Measurements from ENCODE around the gene RNF32.
"Not testable (repeated sequence)": the region's sequence is repeated elsewhere in the genome, so short reads cannot be mapped to it uniquely, and the experiment has no call there.

Gene RNF32

DNA sequence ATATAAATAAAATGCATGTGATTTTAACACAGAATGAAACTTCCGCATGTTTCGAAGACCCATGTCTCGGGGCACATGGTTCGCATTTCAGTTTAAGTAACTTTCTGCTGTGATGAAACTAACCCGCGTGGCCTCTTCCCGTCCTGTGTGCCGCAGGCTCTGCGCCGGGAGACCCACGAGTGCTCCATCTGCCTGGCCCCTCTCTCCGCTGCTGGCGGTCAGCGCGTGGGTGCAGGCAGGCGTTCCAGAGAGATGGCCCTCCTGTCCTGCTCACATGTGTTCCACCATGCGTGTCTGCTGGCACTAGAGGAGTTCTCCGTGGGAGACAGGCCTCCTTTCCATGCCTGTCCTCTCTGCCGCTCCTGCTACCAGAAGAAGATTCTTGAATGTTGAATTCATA is 35.7 kb downstream of the RNF32 start:
- DNase-seq = no peak

GRCh38 chr7:156677374-156678054 is 36.9 kb downstream of the RNF32 start:
- no peak for DNase-seq

DNA sequence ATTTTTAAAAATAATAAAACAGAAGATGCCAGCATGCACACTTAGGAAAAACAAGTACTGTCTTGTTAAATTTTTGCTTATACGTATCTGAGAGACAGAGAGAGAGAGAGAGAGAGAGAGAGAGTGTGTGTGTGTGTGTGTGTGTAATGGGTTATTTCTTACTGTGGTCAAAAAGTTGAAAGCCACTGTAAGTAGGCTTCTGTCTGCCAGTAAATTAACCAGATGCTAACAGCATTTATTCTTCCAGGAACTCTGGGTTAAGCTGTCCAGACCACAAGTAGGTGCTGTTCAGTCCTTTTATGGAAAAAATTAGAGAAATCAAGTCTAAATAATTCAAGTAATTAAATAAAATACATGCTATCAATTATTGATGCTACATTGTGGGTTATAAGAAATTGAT is 39.7 kb downstream of the RNF32 start:
- peak; percentile 8 for DNase-seq

GRCh38 chr7:156682928-156683327 is 42.4 kb downstream of the RNF32 start:
- DNase-seq = no peak

GRCh38 chr7:156684251-156684650 is 43.7 kb downstream of the RNF32 start:
- no peak for DNase-seq

DNA sequence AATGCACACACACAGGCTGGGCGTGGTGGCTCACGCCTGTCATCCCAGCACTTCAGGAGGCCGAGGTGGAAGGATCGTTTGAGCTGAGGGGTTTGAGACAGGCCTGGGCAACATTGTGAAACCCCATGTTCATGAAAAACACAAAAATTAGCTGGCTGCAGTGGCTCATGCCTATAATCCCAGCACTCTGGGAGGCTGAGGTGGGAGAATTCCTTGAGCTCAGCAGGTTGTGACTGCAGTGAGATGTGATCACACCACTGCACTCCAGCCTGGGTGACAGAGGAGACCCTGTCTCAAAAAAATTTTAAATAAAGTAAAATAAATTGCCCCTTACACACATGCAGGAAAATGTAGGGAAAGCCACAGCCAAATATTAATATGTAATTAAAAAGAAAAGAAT is 44.1 kb downstream of the RNF32 start:
- no peak for DNase-seq

GRCh38 chr7:156691764-156692163 is 51.2 kb downstream of the RNF32 start:
- DNase-seq = no peak

DNA sequence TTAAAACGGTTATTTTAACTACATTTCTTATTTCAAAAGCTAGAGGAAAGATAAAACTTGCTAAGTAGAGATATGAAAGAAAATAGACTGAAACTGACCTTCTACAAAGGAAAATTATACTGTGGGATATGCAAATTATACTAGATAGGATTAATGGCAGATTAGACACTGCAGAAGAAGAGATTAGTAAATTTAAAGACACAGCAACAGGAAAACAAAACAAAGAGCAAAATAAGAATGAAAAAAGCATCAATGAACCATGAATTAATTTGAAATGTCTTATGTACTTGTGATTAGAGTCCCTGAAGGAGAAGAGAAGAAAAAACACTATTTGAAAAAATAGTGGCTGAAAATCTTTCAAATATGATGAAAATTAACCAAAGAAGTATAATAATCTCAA is 52.3 kb downstream of the RNF32 start:
- no peak for DNase-seq

DNA sequence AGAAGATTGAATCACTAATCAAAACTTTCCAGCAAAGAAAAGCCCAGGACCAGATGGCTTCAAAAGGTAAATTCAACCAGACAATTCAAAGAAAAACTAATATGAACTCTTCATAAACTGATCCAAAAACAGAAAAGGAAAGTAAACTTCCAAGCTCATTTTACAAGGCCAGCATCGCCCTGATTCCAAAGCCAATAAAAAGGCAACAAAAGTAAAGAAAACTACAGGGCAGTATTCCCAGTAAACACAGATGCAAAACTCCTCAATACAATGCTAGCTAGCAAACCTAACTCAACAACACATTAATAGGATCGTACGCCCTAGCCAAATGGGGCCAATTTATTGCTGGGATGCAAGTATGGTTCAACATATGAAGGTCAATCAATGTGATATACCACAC is 53.1 kb downstream of the RNF32 start:
- DNase-seq = no peak

DNA sequence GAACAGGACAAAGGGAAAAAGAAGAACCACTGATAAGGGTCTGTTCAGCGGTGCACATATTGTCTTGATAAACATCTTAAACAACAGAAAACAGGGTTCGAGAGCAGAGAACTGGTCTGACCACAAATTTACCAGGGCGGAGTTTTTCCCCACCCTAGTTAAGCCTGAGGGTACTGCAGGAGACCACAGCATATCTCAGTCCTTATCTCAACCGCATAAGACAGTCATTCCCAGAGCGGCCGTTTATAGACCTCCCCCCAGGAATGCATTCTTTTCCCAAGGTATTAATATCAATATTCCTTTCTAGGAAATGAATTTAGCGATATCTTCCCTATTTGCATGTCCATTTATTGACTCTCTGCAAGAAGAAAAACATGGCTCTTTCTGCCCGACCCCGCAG is 56.7 kb downstream of the RNF32 start:
- DNase-seq = not testable (repeated sequence)

GRCh38 chr7:156698512-156698911 is 57.9 kb downstream of the RNF32 start:
- DNase-seq = not testable (repeated sequence)

DNA sequence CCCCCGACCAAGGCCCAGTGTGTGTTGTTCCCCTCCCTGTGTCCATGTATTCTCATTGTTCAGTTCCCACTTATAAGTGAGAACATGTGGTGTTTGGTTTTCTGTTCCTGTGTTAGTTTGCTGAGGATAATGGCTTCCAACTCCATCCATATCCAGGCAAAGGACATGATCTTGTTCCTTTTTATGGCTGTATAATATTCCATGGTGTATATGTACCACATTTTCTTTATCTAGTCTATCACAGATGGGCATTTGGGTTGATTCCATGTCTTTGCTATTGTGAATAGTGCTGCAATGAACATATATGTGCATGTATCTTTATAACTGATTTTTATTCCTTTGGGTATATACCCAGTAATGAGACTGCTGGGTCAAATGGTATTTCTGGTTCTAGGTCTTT is 61.2 kb downstream of the RNF32 start:
- DNase-seq = not testable (repeated sequence)

- DNase-seq = no peak
Observed at GRCh38 chr7:156702399-156702798, 61.8 kb downstream of the RNF32 start.

DNA sequence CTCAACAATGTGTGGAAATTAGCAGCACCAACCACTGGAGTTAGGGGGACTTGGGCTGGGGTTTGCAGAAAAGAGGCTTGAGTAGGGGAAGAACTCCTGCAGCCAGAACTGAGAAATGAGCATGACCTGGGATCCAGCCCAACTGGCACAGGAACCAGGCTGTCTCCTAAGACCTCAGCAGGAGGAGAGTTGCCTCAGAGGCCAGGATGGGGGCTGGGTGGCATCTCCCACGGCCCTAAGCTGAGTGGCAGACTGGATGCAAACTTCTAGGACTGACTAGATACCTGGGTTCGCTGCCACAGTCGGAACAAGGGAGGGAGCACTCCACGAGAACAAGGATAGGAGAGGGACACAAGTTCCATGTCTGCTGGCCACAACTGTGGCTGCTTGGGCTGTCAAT is 62.6 kb downstream of the RNF32 start:
- no peak for DNase-seq

DNA sequence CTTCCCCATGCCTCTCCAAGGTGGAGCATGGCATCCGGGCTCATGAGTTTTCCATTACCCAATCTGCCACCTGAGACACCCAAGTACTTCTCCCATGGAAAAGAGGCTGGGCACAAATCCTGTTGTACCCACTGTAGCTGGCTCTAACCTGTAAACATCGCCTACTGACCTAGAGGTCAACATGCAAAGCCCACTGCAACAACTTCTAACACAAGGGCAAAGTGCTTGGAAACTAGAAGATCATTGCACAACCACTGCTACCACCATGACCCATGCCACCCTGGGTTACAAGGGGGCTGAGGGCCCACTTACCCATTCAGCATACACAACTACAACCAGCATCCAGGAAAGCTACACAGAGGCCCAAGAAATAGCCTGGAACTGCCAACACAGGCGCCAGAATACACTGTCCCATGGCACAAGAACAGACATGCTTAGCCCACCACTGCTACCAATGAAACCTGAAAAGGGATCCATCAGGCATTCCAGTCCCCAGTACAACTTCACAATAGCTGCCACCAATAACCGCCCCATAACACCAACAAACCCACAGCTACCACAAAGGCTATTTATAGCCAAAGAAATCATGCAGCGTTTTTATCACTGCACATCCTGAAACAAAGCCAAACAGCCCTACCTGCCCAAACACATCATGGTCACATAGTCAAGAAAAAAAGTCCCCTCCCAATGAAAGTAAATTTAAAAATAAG is 63.4 kb downstream of the RNF32 start:
- peak; percentile 9 for DNase-seq

DNA sequence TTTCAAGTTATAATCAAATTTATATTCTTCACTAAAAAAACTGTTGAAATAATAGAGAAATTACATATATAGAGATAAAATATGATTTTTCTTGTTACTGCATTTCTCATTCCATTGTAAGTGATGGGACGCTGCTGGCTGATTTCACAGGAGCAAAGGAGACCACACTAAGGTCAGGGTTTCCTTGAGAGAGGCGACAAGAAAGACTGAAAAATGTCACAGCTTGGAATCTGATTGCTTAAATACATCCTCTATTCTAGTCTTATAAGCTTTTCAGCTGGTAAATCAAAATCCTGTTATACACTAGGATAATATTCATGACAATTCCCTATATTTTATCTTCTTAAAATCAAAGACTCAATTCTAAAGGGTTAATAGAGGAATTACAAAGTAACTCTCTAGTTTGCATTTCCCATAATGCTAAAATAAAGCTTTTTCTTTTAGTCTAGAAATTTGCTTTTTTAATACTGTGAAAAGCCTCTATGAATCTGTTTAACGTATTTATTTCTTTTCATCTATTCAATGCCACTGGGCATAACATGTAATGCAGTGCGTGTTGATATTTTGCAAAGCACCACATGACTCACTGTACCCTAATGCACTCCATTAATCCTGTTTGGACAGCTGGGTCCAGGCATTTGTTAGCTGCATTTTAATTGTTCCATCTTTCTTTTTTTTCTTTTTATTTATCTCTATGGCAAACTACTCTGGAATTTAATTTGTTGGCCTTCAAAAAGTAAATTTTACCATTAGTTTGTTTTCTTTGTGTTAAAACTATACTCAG is 81.7 kb downstream of the RNF32 start:
- no peak for DNase-seq

- no peak for DNase-seq
Observed at GRCh38 chr7:156725073-156725472, 84.5 kb downstream of the RNF32 start.

GRCh38 chr7:156725936-156726335 is 85.4 kb downstream of the RNF32 start:
- DNase-seq = no peak
